Epithelial cell of proximal tubule (primary cell): ENCODE results near the gene TP53AIP1. TPM values are rescaled to one million over a fixed set of nuclear protein-coding genes. Genes with fewer than 3 reads are reported as not detected.

Experiments used
- DNase-seq: peaks from one replicate; pipeline ENCODE4 v3.0.0-alpha.2; 2011; ENCODE audit warnings: low read depth
- H3K4me3 ChIP-seq: 2 replicates; pipeline ENCODE4 v1.5.1; 2011; ENCODE audit warnings: low read depth, mild to moderate bottlenecking, low read length
- CTCF ChIP-seq: conservative IDR thresholded peaks from 2 replicates; pipeline ENCODE4 v1.5.1; 2012; ENCODE audit warnings: low read depth, mild to moderate bottlenecking, low read length
- total RNA-seq: library from RNA; depleted of rRNA; stranded (reverse); fragments of >200 nt; gene quantifications from 2 replicates; pipeline ENCODE4 v1.2.3, GENCODE V29; 2015

The TP53AIP1 gene
- total RNA-seq, 1 donor from 2014 or later: not detected

GRCh38 chr11:128914216-128915148 is 28.2 kb downstream of the TP53AIP1 start:
- TF ChIP-seq CTCF: no peak
- DNase-seq: no peak
- H3K4me3 ChIP-seq: no peak overlapping the region

GRCh38 chr11:128913806-128914205 is 28.9 kb downstream of the TP53AIP1 start:
- H3K4me3 ChIP-seq: no peak overlapping the region
- TF ChIP-seq CTCF: no peak
- DNase-seq: no peak

GRCh38 chr11:128911701-128912100 is 31.0 kb downstream of the TP53AIP1 start:
- no peak overlapping the region for H3K4me3 ChIP-seq
- no peak for DNase-seq
- TF ChIP-seq CTCF: no peak

- TF ChIP-seq CTCF: no peak
- DNase-seq: no peak
- H3K4me3 ChIP-seq: no peak overlapping the region
Observed at GRCh38 chr11:128911239-128911638, 31.4 kb downstream of the TP53AIP1 start.

- TF ChIP-seq CTCF: no peak
- no peak for DNase-seq
- no peak overlapping the region for H3K4me3 ChIP-seq
Observed at GRCh38 chr11:128910576-128910975, 32.1 kb downstream of the TP53AIP1 start.

- no peak for TF ChIP-seq CTCF
- DNase-seq: no peak
- H3K4me3 ChIP-seq: no peak overlapping the region
Observed at GRCh38 chr11:128909438-128910125, 33.1 kb downstream of the TP53AIP1 start.
